ENCODE results near the gene ERC2. TPM values are rescaled to one million over a fixed set of nuclear protein-coding genes. Genes with fewer than 3 reads are reported as not detected.
"Not testable (repeated sequence)": the region's sequence is repeated elsewhere in the genome, so short reads cannot be mapped to it uniquely, and the experiment has no call there.

The ERC2 gene
- total RNA-seq, 1 donor from 2014 or later = 0.99 TPM

DNA sequence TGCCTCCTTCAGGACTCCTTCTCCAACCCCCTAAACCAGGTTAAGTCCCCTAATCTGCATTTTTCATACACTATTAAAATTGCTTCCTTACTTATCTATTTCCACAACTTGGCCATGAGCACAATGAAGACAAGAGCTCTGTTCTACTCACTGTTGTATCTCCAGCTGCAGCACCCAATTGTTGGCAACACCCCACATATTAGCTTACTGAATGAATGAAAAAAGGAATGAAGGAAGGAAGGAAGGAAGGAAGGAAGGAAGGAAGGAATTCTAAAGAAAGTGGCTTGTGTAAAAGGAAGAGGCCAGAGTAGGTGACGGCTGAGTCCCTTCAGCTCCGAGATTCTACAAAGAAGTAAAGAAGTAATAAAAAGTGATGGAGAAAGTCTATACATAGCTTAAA lies 444.7 kb downstream of the ERC2 start:
- Histone ChIP-seq H3K4me3 (no peak overlapping the region), H3K27ac (replicated peaks) (no peak overlapping the region), H3K9me3 (replicated peaks) (no peaks in the 10 kb centered on the region), H3K36me3 (no peaks in the 10 kb centered on the region), H3K4me1 (peaks cover 6% of the 10 kb centered on the region), H3K27me3 (ENCODE audit: low read depth) (peaks cover 58% of the 10 kb centered on the region)
- DNase-seq = no peak
- intact Hi-C loops (cut with micrococcal nuclease) = no loop called here
- TF ChIP-seq, protein P1, sequence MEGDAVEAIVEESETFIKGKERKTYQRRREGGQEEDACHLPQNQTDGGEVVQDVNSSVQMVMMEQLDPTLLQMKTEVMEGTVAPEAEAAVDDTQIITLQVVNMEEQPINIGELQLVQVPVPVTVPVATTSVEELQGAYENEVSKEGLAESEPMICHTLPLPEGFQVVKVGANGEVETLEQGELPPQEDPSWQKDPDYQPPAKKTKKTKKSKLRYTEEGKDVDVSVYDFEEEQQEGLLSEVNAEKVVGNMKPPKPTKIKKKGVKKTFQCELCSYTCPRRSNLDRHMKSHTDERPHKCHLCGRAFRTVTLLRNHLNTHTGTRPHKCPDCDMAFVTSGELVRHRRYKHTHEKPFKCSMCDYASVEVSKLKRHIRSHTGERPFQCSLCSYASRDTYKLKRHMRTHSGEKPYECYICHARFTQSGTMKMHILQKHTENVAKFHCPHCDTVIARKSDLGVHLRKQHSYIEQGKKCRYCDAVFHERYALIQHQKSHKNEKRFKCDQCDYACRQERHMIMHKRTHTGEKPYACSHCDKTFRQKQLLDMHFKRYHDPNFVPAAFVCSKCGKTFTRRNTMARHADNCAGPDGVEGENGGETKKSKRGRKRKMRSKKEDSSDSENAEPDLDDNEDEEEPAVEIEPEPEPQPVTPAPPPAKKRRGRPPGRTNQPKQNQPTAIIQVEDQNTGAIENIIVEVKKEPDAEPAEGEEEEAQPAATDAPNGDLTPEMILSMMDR (IDR thresholded peaks at IDR 0.05; ENCODE audit: borderline replicate concordance) = no peak

DNA sequence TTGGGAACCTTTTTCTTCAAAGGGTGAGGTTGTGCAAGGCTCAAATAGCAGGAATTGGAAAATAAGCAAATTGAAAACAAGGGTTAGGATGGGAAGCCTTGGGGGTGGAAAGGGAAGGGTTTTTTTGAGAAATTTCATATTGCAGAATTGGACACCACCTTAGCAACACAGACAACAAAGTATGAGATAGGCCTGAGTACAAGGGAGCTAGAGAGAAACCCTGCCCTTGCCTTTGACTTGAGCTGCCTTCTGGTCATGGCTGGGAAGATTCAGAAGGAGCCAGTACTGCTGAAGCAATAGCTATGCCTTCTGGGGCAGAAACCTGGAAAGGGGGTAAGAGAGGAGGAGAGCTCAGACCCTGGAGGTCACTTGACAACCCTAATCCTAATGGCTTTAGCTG lies 445.6 kb downstream of the ERC2 start:
- TF ChIP-seq, protein P1 (IDR thresholded peaks at IDR 0.05; ENCODE audit: borderline replicate concordance) = no peak
- Histone ChIP-seq H3K27ac (replicated peaks) (no peak overlapping the region), H3K9me3 (replicated peaks) (no peaks in the 10 kb centered on the region), H3K36me3 (no peaks in the 10 kb centered on the region), H3K27me3 (ENCODE audit: low read depth) (peaks cover 58% of the 10 kb centered on the region), H3K4me1 (peaks cover 6% of the 10 kb centered on the region), H3K4me3 (no peak overlapping the region)
- intact Hi-C loops (cut with micrococcal nuclease) = no loop called here
- no peak for DNase-seq

DNA sequence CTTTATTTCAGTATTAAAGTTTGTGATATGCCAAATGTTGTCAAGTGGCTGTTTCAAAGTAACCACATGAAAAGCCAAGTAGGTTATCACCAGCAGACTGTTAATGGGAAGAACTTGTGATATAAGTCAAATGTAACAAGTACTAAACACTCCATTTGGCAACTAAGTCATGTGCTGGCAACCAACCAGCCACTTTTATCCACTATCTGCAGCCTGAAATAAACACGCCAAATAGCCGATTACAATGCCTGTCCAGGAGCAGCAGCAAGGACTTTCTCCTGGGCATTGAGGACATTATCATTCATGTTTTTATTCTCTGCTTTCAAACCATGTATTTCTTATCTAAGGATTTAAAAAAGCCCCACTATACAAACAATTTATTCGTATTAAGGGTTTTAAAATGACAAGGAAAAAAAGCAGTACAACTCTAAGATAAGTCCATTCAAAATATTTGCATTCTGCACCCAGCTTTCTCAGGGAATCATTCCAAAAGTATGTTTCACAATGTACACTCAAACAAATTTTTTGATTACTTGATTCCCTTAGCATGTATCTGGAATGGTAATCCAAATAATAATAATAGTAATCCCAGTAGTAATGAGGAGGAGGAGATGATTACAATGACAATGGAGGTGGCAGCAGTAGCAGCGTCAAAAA lies 448.6 kb downstream of the ERC2 start:
- H3K4me1 ChIP-seq = peaks cover 6% of the 10 kb centered on the region
- TF ChIP-seq, protein P1 (IDR thresholded peaks at IDR 0.05; ENCODE audit: borderline replicate concordance) = no peak

DNA sequence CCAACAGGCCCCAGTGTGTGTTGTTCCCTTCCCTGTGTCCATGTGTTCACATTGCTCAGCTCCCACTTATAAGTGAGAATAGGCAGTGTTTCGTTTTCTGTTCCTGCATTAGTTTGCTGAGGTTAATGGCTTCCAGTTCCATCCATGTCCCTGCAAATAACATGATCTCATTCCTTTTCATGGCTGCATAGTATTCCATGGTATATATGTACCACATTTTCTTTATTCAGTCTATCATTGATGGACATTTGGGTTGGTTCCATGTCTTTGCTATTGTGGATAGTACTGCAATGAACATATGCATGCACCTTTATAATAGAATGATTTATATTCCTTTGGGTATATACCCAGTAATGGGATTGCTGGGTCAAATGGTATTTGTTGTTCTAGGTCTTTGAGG lies 452.9 kb downstream of the ERC2 start:
- H3K4me1 ChIP-seq; H3K4me3 ChIP-seq; H3K27ac ChIP-seq (replicated peaks); intact Hi-C loops (cut with micrococcal nuclease); DNase-seq; H3K36me3 ChIP-seq; H3K9me3 ChIP-seq (replicated peaks): not testable (repeated sequence)
- peaks cover 81% of the 10 kb centered on the region for H3K27me3 ChIP-seq (ENCODE audit: low read depth)

More for the DNA sequence above, 448.6 kb downstream of the ERC2 start:
- H3K4me3 ChIP-seq = no peak overlapping the region
- DNase-seq = peak; percentile 24
- no peaks in the 10 kb centered on the region for H3K36me3 ChIP-seq
- peaks cover 6% of the 10 kb centered on the region for H3K9me3 ChIP-seq (replicated peaks)
- intact Hi-C loops (cut with micrococcal nuclease) = no loop called here
- no peak overlapping the region for H3K27ac ChIP-seq (replicated peaks)
- H3K27me3 ChIP-seq (ENCODE audit: low read depth) = peaks cover 68% of the 10 kb centered on the region

DNA sequence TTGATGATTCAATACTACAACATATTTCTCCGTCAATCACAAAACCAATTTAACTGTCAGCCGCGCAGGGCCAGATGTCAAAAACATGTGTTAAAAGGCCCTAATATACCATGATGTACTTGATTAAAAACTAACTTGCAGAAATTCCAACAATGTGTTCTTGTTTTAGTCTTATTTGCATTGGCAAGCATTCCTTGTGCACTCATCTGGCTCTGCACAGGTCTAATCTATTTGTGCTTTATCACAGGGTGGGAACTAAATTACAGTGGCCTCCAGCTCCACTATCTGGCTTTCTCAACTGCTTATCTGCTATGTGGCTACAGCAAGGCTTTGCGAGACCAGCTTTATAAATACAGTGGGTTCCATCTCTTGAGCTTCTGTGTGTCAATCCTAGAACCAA lies 455.5 kb downstream of the ERC2 start:
- Histone ChIP-seq H3K4me3 (no peak overlapping the region), H3K4me1 (no peaks in the 10 kb centered on the region), H3K27ac (replicated peaks) (no peak overlapping the region), H3K9me3 (replicated peaks) (peaks cover 6% of the 10 kb centered on the region), H3K27me3 (ENCODE audit: low read depth) (peaks cover 95% of the 10 kb centered on the region), H3K36me3 (no peaks in the 10 kb centered on the region)
- intact Hi-C loops (cut with micrococcal nuclease) = no loop called here
- no peak for DNase-seq
- TF ChIP-seq, protein P1 (IDR thresholded peaks at IDR 0.05; ENCODE audit: borderline replicate concordance) = no peak

DNA sequence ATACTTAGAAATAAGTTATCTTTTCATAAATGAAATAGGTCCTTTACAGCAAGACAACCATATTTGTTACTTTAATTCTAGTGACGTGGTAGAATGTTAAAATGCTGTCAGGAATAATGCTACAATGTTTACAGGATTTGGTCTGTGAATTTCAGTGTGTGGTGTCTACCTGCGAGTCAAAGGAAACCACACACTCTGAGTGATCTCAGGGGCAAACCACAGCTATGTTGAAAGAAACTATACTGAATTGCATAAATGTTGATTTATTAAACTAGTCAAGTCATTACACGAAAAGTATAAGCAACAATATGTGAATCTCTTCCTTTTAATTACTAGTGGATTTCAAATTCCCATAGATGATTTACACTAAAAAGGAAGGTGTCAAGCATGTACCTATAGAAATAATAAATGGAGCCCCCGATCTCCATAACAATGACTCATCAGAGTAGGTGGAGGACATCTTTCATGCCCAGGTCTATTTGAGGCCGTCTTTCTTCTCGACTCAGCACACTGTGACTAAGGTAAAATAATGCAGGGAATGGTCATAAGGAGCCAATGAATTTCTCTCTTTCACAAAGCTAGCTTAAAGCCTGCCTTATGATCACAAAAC lies 463.0 kb downstream of the ERC2 start:
- Histone ChIP-seq H3K27me3 (ENCODE audit: low read depth) (peaks cover 33% of the 10 kb centered on the region), H3K4me1 (no peaks in the 10 kb centered on the region), H3K36me3 (no peaks in the 10 kb centered on the region), H3K4me3 (no peak overlapping the region), H3K27ac (replicated peaks) (no peak overlapping the region), H3K9me3 (replicated peaks) (no peaks in the 10 kb centered on the region)
- TF ChIP-seq, protein P1 (IDR thresholded peaks at IDR 0.05; ENCODE audit: borderline replicate concordance) = no peak
- intact Hi-C loops (cut with micrococcal nuclease) = no loop called here
- DNase-seq = no peak
